Adrenal gland (tissue), 12 donors: ENCODE measurements around the gene PI16. TPM values are rescaled to one million over a fixed set of nuclear protein-coding genes. Genes with fewer than 3 reads are reported as not detected.

ENCODE experiments used
- DNase-seq, 7 donors: peaks; one replicate each; pipeline ENCODE4 v3.0.0-alpha.2; 2019 to 2020
- H3K27ac ChIP-seq, 5 donors: fragments of 200-600 bp; sonication (generic) in 4 of 5; 1 replicate in 3 of 5; 2 replicates in 2 of 5; pipeline versions ENCODE4 v1.5.1 to v1.8.0; 2016 to 2020; ENCODE audit warnings: mild to moderate bottlenecking in 1 of 5
- H3K27me3 ChIP-seq: fragments of 200-600 bp; 2 replicates; pipeline ENCODE4 v1.8.0; 2021
- H3K36me3 ChIP-seq, 2 donors: fragments of 200-600 bp; replicated peaks in 1 of 2; 1 replicate in 1 of 2; 2 replicates in 1 of 2; pipeline versions ENCODE4 v1.5.1 to v1.8.0; 2018 to 2022
- H3K4me1 ChIP-seq, 2 donors: fragments of 200-600 bp; replicated peaks in 1 of 2; 1 replicate in 1 of 2; 2 replicates in 1 of 2; pipeline versions ENCODE4 v1.5.1 to v1.8.0; 2018 to 2021
- H3K4me3 ChIP-seq, 4 donors: fragments of 200-600 bp; sonication (generic) in 3 of 4; one replicate each; pipeline ENCODE4 v1.5.1; 2016 to 2018
- H3K9me3 ChIP-seq, 3 donors: fragments of 200-600 bp; sonication (generic) in 1 of 3; replicated peaks in 1 of 3; 1 replicate in 2 of 3; 2 replicates in 1 of 3; pipeline versions ENCODE4 v1.5.1 to v1.8.0; 2016 to 2021
- POLR2A ChIP-seq, 2 donors: fragments of 450-650 bp; IDR thresholded peaks; one replicate each; pipeline ENCODE4 v1.6.1; 2017; ENCODE audit warnings: antibody characterized with exemption in 2 of 2, mild to moderate bottlenecking in 2 of 2, moderate library complexity in 1 of 2
- WGBS, 4 donors: extraction: QIAGEN DNeasy Blood & Tissue Kit in 2 of 4; methylation state at CpG; one replicate each; pipeline versions ENCODE4 v1.1.5 to v1.1.7; 2013 to 2017; 5-methylcytosine and 5-hydroxymethylcytosine counted together
- intact Hi-C, 2 donors: fragments of 100-400 bp; cut with DNase I; formaldehyde crosslinking; loops; one replicate each; pipeline versions ENCODE4 v1.14.1 to v1.15.0; 2022 to 2023
- polyA plus RNA-seq, 3 donors: library from polyadenylated mRNA; stranded (reverse); fragments of 200-250 nt in 2 of 3; fragments of 350-450 nt in 1 of 3; fragmentation: Illumina TruSeq in 1 of 3; extraction: RNeasy Lipid Tissue Mini Kit (QIAGEN cat#74804) in 1 of 3; gene quantifications; one replicate each; pipeline ENCODE4 v1.2.3, GENCODE V29; 2013 to 2014
- total RNA-seq, 9 donors: library from RNA; depleted of rRNA in 4 of 9; stranded (reverse); fragments of >200 nt in 4 of 9; fragments of 120-200 nt in 1 of 9; fragmentation: NEBNext Ultra II Directional in 1 of 9; extraction: Animal tissue kit (Norgen Biotek cat#: 25700) in 1 of 9; gene quantifications; one replicate each; pipeline versions ENCODE4 v1.1.0 to v1.2.4, GENCODE V29; 2013 to 2023
- TF ChIP-seq, protein P1 (sequence below), 6 experiments: fragments of 450-650 bp in 4 of 6; fragments of 200-600 bp in 2 of 6; sonication (generic) in 1 of 6; IDR thresholded peaks; 1 replicate in 5 of 6; 2 replicates in 1 of 6; pipeline versions ENCODE4 v1.5.1 to v1.8.0; 2016 to 2021; ENCODE audit warnings: antibody characterized with exemption in 6 of 6, mild to moderate bottlenecking in 2 of 6, moderate library complexity in 1 of 6
- donor health status: healthy with polysubstance abuse.
- donor health status: Bipolar disorder and iron deficiency.
- donor health status: DM: yes; HTN: yes; CAD: no.
- donor health status: DM: no; HTN: no; CAD: no.
- donor health status: DM: no; HTN: no; CAD: no.
- donor health status: DM: yes; HTN: yes; CAD: no.

Gene PI16
- total and polyA plus RNA-seq, 12 donors = 0.12 to 9.3 (median 0.68) TPM; not detected in 1

DNA sequence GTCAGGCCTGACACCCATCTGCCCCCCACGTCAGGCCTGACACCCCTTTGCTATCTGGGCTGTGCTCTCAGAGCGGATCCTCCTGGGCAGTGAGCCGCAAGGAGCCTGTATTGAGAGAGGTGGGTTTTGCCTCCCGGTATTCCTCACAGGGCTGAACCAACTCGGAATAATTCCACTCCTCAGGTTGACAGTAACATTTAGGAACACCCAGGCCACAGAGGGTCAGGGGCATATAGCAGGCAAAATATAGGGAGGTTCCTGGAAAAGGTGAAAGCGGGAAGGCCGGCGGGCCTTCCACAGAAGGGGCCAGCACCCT is 44.1 kb downstream of the PI16 start:
- Histone ChIP-seq H3K36me3 (no peaks in the 10 kb centered on the region), H3K27ac (peak overlapping the region in 4 of 5 donors; percentile 72 to 88 (median 80)), H3K9me3 (no peaks in the 10 kb centered on the region), H3K4me1 (peaks cover 10 to 16% of the 10 kb centered on the region in 2 donors), H3K27me3 (no peaks in the 10 kb centered on the region), H3K4me3 (no peak overlapping the region)
- TF ChIP-seq POLR2A (IDR thresholded peaks at IDR 0.05) = no peak
- TF ChIP-seq, protein P1, sequence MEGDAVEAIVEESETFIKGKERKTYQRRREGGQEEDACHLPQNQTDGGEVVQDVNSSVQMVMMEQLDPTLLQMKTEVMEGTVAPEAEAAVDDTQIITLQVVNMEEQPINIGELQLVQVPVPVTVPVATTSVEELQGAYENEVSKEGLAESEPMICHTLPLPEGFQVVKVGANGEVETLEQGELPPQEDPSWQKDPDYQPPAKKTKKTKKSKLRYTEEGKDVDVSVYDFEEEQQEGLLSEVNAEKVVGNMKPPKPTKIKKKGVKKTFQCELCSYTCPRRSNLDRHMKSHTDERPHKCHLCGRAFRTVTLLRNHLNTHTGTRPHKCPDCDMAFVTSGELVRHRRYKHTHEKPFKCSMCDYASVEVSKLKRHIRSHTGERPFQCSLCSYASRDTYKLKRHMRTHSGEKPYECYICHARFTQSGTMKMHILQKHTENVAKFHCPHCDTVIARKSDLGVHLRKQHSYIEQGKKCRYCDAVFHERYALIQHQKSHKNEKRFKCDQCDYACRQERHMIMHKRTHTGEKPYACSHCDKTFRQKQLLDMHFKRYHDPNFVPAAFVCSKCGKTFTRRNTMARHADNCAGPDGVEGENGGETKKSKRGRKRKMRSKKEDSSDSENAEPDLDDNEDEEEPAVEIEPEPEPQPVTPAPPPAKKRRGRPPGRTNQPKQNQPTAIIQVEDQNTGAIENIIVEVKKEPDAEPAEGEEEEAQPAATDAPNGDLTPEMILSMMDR (IDR thresholded peaks at IDR 0.05) = no peak
- intact Hi-C loops = no loop called here
- DNase-seq = no peak
- WGBS, 4 donors = 71 to 84% (median 79%) methylated on average over 6 to 8 of the region's 8 CpGs

DNA sequence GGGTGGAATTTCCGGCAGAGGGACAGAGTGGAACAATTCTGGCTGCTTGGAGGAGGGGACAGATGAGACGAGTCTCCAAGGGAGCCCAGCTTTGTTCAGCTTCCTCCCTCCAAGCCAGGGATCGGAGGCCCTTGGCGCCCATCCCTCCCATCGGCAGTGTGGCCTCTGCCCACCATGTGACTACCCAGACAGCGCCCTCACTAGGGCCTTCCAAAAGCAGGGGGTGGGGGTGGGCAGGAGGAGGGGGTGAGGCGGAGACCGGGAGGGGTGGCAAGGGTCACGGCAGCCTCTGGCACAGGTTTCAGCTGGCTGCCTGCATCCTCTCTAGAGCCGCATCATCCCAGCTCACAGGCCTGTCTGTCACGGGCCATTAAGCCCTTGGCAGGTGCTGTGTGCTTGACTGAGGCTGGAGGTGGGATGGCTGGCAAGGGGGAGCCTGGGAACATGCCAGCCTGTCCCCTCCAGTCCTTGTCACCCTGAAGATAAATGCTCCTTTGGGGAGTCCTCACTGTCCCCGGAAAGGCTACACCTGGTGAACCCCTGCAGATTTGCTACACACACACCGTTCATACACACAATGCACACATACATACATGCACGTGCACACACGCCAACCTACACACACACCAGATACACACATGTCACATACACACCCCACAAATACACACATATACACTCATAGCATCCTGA is 44.7 kb downstream of the PI16 start:
- Histone ChIP-seq H3K4me1 (peaks cover 10 to 16% of the 10 kb centered on the region in 2 donors), H3K9me3 (no peaks in the 10 kb centered on the region), H3K36me3 (no peaks in the 10 kb centered on the region), H3K27ac (peak overlapping the region in 4 of 5 donors; percentile 72 to 88 (median 80)), H3K27me3 (no peaks in the 10 kb centered on the region), H3K4me3 (no peak overlapping the region)
- WGBS, 4 donors = 78 to 96% (median 87%) methylated on average over 6 to 15 of the region's 15 CpGs
- no peak for TF ChIP-seq POLR2A (IDR thresholded peaks at IDR 0.05)
- TF ChIP-seq, protein P1 (IDR thresholded peaks at IDR 0.05) = no peak
- intact Hi-C loops = no loop called here
- DNase-seq = no peak

DNA sequence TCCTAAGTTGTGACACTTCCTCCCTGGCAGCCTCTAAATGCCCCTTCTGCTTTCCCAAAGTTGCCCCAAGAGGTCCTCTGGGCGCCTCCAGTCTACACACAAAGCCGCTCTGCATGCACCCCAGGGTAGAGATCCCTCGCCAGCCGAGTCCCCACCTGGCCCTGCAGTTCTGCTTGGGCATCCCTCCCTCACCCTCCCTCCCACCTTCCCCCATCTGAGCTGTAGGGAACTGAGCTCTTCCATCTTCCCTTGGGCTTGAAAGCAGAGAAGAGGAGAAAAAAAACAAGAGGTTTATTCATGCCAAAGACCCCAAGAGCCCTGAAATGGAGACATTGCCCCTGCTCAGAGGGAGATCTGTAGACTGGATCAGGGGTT is 45.2 kb downstream of the PI16 start:
- Histone ChIP-seq H3K4me1 (peaks cover 10 to 16% of the 10 kb centered on the region in 2 donors), H3K36me3 (no peaks in the 10 kb centered on the region), H3K9me3 (no peaks in the 10 kb centered on the region), H3K4me3 (no peak overlapping the region), H3K27ac (no peak overlapping the region), H3K27me3 (no peaks in the 10 kb centered on the region)
- DNase-seq = no peak
- intact Hi-C loops = no loop called here
- no peak for TF ChIP-seq POLR2A (IDR thresholded peaks at IDR 0.05)
- TF ChIP-seq, protein P1 (IDR thresholded peaks at IDR 0.05) = no peak
- 94 to 97% (median 97%) methylated on average over 4 of the region's 4 CpGs for WGBS, 4 donors

DNA sequence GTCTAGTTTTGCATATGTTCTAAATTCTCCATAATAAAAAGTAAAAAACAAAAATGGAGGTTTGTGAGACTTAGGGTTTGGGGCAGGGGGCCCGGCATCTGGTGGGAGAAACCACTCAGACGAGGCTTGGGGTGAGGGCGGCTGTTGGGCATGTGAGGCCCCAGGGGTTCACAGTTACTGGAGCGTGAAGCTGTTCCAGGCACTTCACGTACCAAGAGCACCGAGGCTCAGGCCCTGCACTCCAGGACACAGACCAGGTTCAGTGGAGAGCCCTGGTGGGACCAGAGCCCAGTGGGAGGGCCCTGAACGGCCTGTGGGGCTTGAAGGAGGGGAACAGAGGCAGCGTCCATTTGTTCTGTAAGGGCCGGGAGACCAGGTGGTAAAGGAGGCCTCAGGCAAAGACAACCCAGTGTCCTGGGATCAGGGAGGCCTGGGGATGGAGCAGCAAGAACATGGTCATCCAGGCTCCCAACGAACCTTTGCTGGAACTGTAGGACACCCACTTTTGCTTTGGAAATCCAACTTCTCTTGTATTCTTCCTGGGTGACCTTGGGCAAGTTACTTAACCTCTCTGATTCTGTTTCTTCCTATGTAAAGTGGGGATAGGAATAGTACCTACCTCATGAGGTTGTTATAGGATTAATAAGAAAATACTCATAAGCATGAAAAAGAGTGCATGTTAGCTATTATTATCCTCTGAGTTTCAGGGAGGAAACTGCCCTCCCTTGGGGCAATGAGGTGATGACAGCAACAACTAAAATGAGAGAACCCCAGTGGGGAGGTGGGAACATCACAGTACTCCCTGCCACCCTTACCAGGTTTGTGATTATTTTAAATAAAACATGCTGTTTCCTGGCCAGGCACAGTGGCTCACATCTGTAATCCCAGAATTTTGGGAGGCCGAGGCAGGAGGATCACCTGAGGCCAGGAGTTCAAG is 49.8 kb downstream of the PI16 start:
- no peak for TF ChIP-seq POLR2A (IDR thresholded peaks at IDR 0.05)
- TF ChIP-seq, protein P1 (IDR thresholded peaks at IDR 0.05) = no peak
- DNase-seq = no peak
- no peak overlapping the region for H3K4me3 ChIP-seq
- WGBS, 4 donors = 81 to 90% (median 86%) methylated on average over 11 of the region's 11 CpGs
- H3K27me3 ChIP-seq = no peaks in the 10 kb centered on the region
- no peaks in the 10 kb centered on the region for H3K36me3 ChIP-seq
- H3K4me1 ChIP-seq = no peaks in the 10 kb centered on the region
- no peaks in the 10 kb centered on the region for H3K9me3 ChIP-seq
- H3K27ac ChIP-seq = no peak overlapping the region
- intact Hi-C loops = no loop called here
